Omental fat pad (tissue), 4 donors: ENCODE data around the gene SH3TC2. TPM values are rescaled to one million over a fixed set of nuclear protein-coding genes. Genes with fewer than 3 reads are reported as not detected.
A peak's percentile ranks its signal among the peaks of the same experiment; 100 is the strongest.

Source experiments
- ATAC-seq: fragments of 150-250 bp; one replicate; pipeline ENCODE4 v1.9.1; 2016; ENCODE audit warnings: mild to moderate bottlenecking, moderate library complexity; ENCODE audit not compliant: low FRiP score
- DNase-seq: peaks from one replicate; pipeline ENCODE4 v3.0.0-alpha.2; 2019; ENCODE audit warnings: low spot score
- small RNA-seq: library from RNA; depleted of rRNA; stranded (forward); fragments of <200 nt; gene quantifications from one replicate; pipeline ENCODE3, GENCODE V24; 2016
- total RNA-seq, 4 donors: library from RNA; depleted of rRNA; stranded (reverse); fragments of >200 nt; gene quantifications; one replicate each; pipeline ENCODE4 v1.1.0, GENCODE V29; 2016
- TF ChIP-seq, protein P1 (sequence below), 3 donors: fragments of 450-650 bp; IDR thresholded peaks; one replicate each; pipeline ENCODE4 v1.5.1; 2016 to 2017; ENCODE audit warnings: antibody characterized with exemption in 3 of 3, mild to moderate bottlenecking in 3 of 3, moderate library complexity in 2 of 3

SH3TC2 gene
- total RNA-seq, 4 donors from 2014 or later, result 0.69 to 8.4 (median 2.1) TPM

DNA sequence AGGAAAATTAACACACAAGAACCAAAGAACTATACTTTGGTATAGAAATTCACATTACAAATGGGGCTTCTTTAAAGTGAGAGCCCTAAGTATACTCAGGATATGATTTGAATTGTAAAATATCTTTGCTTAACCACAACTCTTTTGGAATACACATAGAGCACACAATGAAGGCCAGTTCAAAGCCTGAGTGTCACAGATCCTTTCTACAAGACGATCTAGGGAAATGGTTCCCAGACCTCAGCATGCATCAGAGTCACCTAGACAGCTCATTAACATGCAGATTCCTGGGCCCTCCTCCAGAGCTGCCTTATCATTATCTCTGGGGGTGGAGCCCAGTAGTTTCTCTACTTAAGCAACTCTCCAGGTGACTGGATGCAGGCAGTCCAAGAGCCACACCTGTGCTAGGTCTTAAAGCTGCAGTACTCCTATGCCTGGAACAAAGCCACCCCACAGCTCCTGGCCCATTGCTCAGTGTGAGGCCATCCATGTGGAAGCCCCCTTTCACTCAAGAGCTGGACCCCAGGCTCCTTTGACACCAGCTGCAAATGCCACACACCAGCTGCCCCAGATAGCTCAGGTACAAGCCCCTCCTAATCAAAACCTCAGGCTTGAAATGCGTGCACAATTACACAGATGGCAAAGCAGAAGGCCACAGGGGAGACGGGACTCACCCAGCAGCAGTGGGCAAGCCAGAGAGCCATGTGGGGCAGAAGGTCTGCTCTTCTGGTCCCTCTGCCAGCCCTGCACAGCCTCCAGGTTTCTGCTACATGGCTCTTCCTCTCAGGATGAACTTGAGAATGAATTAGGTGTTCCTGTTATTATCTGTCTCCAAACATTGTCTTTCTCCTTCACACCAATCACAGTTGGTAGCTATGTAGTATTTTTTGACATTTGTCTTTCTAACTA, 106.1 kb downstream of the SH3TC2 start:
- TF ChIP-seq, protein P1, sequence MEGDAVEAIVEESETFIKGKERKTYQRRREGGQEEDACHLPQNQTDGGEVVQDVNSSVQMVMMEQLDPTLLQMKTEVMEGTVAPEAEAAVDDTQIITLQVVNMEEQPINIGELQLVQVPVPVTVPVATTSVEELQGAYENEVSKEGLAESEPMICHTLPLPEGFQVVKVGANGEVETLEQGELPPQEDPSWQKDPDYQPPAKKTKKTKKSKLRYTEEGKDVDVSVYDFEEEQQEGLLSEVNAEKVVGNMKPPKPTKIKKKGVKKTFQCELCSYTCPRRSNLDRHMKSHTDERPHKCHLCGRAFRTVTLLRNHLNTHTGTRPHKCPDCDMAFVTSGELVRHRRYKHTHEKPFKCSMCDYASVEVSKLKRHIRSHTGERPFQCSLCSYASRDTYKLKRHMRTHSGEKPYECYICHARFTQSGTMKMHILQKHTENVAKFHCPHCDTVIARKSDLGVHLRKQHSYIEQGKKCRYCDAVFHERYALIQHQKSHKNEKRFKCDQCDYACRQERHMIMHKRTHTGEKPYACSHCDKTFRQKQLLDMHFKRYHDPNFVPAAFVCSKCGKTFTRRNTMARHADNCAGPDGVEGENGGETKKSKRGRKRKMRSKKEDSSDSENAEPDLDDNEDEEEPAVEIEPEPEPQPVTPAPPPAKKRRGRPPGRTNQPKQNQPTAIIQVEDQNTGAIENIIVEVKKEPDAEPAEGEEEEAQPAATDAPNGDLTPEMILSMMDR (IDR thresholded peaks at IDR 0.05), result no peak
- no peak for DNase-seq
- no peak for ATAC-seq

Small RNA genes lying within 50 kb of the gene (small RNA-seq; reads per million reads assigned to genes)
- 15.3 reads per million, percentile 91 among the genes with 10 or more reads in this experiment for gene MIR584
- not detected for gene RNU6-732P

Other genes with a start within 250 kb of the SH3TC2 start
- 10 to 100 TPM; 20.5 to 68.7 (median 37.4) TPM for gene ADRB2, start 236.5 kb downstream of the SH3TC2 start, total RNA-seq
- 100 to 1,000 TPM in 2 of 4 donors, 10 to 100 TPM in 2; 47.8 to 456 (median 104) TPM for gene ABLIM3, start 78.4 kb upstream of the SH3TC2 start, total RNA-seq
- gene AFAP1L1, start 208.8 kb upstream of the SH3TC2 start, total RNA-seq, result 10 to 100 TPM; 44.1 to 58.5 (median 46.9) TPM